ENCODE measurements around the gene ARHGDIA.

DNA sequence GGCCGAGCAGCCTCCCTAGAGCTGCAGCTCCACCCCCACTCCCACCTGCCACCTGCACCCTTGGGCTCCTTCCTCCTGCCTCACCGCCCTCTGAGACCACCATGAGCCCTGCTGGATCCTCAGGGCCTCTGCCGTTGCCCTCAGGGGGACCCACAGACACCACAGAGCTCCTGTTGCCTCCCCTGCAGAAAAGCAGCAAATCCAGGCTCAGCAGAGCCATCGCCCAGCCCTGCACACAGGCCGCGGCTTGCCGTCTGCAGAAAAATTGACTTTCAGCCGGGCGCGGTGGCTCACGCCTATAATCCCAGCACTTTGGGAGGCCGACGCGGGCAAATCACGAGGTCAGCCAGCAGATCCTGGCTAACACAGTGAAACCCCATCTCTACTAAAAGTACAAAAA, 29.3 kb downstream of the ARHGDIA start:
- TF ChIP-seq, protein P1, sequence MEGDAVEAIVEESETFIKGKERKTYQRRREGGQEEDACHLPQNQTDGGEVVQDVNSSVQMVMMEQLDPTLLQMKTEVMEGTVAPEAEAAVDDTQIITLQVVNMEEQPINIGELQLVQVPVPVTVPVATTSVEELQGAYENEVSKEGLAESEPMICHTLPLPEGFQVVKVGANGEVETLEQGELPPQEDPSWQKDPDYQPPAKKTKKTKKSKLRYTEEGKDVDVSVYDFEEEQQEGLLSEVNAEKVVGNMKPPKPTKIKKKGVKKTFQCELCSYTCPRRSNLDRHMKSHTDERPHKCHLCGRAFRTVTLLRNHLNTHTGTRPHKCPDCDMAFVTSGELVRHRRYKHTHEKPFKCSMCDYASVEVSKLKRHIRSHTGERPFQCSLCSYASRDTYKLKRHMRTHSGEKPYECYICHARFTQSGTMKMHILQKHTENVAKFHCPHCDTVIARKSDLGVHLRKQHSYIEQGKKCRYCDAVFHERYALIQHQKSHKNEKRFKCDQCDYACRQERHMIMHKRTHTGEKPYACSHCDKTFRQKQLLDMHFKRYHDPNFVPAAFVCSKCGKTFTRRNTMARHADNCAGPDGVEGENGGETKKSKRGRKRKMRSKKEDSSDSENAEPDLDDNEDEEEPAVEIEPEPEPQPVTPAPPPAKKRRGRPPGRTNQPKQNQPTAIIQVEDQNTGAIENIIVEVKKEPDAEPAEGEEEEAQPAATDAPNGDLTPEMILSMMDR (conservative IDR thresholded peaks at IDR 0.05): no peak
- TF ChIP-seq ZFX (IDR thresholded peaks at IDR 0.05): no peak
